GM21786 (cell line): ENCODE data around the gene MYH15.
A peak's percentile ranks its signal among the peaks of the same experiment; 100 is the strongest.

Experiments
- ATAC-seq: cut with Tn5 transposase; IDR thresholded peaks from one replicate; pipeline ENCODE4 v1.9.1; 2021; ENCODE audit not compliant: unreplicated experiment

Gene MYH15

DNA sequence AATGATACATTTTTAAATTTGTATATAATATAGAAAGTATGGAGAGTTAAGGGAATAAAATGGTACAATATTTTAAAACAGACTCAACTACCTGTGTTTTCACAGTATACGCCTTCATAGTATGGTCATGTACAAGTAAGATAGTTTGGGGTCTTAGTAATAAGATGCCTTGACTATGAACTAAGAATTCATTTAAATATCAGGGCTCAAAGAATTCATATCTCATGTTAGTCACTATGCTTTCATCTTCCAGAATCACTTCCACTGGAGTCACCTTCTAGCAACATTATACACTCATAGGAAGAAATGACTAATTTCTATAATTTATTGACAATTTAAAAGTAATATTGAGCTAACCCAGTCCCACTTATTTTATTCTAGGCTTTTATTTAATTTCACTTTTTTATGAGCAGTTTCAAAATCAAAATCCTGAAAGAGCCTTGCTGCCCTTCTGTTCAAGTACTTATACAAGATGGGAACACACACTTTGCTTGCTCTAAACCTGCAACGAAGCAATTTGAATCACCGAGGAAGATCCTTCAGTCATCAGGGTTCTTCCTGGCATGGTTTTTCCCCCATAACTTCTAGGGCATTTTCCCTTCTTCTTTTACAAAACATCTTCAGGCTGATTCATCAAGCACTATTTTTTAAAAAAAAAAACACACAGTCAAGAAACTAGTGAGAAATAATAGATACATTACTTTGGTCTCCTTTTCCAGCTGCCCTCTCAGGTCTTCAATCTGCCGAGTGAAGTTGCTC is 94.1 kb downstream of the MYH15 start:
- no peak for ATAC-seq

DNA sequence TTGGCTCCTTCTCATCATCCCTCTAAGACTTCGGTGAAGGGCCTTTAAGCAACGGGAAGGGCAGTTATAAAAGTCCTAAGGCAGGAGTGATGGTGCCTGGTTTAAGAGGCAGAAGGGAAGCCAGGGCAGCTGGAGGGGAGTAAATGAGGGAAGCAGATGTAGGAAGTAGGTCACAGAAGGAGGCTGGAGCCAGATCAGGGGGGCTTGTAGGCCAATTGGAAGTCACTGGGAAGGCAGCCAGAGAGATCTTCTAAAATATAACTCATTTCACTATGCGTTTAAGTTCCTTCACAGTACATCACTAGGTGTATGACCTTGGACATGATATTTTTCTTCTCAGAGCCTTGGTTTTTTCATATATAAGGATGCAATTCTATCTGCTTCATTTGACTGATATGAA is 94.7 kb downstream of the MYH15 start:
- no peak for ATAC-seq

DNA sequence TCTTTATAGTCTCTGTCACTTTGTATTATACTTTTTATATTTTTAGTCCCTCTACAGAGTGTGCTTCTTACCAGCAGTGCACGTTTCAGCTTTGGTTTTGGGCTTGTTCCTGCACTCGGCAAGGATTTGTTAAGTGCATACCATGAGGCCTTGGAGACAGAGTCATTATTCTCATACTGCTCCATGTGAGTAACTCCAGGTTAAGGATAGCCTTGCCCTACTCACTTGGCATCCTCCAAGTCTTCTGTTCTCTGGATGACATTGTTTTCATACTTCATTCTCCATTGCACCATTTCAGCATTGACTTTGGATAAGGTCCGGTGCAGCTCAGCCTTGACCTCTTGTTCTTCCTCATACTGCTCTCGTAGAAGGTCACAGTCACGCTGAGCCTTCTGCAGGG is 96.4 kb downstream of the MYH15 start:
- no peak for ATAC-seq

DNA sequence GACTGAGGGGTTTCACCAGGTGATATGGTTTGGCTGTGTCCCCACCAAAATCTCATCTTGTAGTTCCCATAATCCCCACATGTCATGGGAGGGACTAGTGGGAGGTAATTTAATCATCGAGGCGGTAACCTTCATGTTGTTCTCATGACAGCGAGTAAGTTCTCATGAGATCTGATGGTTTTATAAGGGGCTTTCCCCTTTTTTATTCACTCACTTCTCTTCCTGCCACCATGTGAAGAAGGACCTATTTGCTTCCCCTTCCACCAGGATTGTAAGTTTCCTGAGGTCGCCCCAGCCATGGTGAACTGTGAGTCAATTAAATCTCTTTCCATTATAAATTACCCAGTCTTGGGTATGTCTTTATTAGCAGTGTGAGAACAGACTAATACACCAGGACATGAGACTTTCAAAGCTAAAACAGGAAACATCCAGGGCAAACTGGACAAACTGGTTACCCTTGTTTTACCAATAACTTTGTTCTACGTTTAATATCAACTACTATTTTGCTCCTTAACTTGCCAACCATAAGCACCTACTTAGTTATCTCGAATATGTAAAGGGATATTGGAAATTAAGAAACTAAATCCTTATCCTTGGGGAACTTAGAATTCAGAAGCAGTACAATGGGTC is 98.2 kb downstream of the MYH15 start:
- ATAC-seq, result no peak

DNA sequence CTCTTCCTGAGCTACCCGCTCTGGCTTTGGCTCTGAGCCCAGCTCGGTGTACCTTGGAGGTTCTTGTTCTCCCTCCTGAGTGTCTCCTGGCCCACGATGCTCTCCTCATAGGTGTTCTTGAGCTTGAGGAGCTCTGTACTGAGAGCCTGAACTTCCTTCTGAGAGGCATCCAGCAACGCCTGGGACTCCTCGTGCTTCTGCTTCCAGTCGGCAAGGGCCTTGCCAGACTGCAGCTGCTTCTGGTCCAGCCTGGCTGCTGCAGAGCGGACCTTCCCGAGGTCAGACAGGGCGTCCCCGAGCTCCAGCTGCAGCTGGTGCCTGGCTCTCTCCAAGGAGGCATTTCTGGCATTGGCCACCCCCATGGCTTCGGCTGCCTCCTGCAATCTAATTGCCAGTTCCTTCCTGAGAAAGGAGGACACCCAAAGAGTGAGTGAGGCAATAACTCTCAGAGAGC is 99.8 kb downstream of the MYH15 start:
- no peak for ATAC-seq

DNA sequence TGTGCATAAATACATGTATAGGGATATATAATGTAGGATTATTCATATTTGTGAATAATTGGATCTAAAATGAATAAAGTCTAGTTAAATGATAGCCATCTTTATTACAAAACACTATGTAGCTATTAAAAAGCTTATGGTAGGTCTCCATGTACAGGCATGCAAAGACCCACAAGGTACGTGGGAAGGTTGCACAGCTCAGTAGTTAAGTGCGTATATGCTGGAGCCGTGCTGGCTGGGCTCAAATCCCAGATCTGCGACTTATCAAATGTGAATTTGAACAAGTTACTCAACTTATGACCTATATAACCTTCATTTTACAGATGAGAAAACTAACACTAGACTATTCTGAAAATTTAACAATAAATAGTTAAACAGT is 100.6 kb downstream of the MYH15 start:
- ATAC-seq, result no peak

DNA sequence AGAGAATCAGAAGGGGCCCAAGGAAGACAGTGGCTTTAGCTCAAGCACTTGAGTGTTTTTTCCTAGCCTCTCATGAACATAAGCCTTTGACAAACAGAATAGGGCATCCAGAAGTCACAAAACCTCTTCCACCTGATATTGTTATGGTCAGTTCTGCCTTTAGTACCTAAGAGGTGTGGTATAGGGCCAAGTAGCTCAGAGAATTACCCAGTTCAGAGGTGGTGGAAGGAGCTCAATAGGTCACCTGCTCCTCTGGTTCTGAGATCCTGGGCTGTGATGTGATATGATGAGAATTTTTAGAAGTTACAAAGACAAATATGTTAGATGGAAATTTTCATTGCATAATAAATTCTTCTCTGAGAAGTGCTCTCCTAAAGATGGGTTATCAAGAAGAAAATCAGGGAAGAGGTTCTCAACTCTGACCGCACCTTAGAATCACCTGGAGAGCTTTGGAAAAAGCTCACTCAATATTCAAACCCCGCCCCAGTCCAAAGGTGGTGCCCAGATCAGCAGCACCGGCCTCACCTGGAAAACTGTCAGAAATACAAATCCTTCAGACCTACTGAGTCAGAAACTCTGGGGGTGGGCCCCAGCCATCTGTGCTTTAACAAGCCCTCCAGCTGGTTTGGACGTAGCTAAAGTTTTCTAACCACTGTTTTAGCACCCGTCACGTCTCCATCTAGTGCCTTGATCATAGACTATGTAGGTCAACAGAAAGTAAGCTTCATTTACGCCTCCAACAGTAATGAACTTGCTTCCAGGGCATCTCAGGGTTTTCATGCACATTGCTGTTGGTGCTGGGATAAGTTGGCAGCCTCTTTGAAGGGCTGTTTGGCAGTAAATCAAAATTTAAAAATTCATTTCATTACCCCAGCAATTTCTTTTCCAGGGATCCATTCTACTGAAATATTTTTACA is 101.3 kb downstream of the MYH15 start:
- ATAC-seq, result no peak

DNA sequence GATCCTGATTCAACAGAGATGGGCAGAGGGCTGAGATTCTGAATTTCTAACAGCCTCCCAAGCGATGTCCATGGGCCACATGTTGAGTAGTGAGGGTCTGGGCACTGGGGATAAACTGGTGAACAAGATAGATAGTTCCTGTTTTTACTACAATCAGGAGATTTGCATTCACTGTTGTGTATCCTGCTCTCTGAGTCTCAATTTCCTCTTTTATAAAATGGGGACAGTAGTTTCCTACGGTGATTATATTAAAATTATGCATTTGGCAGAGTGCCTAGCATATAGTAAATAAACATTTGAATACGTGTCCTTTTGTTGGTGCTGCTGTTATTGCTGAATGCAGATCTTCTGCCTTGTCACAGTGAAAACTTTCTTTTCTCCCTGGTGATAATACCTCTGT is 102.5 kb downstream of the MYH15 start:
- no peak for ATAC-seq

DNA sequence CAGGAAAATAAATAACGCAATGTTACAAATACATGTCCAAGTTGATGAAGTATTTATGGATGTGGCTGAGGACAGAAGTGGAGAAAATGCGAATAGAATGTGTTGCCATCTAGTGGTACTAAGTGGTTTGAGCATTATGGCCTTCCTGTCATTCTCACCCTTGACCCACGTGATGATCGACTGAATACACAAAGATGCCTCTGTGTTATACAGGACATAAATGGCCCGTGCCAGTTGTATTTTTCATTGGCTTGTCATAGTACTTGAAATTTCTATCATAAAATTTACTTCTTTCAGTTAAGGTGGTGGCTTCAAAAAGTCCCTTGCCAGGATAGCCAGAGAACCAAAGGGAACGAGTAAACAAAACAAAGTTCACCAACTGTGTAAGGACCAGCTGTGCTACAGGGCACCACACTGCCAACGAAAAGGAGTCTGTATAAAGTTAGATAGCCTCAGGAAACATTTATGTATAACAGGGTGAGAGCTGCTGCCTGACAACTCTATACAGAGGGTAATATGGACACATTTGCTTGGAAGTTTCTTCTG is 103.7 kb downstream of the MYH15 start:
- ATAC-seq, result peak; percentile 93

DNA sequence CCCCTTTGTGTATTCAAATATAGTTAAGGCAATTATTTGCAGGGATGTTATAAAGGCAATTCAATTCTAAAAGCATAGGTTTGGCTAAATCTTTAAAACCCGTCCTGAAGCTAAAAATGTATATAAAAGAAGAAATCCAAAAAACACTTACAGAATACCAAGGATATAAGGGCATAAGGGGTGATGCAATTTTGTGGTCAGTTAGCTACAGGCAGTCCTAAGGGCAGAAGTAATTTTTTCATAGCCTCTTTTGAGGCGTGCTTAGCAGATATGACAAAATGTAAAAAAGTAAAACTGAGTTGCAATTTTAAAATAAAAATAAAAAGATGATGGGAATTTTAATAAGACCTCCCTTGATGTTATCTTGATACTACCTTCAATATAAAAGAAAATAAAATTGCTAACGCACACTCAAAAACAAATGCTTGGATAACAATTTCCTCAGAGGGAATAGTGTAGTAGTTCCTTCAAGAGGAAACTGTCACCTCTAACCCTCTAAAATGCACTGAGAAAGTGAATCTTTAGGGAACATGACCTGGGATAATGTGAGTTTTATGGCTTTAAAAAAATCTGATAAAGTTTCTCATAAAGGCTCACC is 104.2 kb downstream of the MYH15 start:
- peak; percentile 22 for ATAC-seq

DNA sequence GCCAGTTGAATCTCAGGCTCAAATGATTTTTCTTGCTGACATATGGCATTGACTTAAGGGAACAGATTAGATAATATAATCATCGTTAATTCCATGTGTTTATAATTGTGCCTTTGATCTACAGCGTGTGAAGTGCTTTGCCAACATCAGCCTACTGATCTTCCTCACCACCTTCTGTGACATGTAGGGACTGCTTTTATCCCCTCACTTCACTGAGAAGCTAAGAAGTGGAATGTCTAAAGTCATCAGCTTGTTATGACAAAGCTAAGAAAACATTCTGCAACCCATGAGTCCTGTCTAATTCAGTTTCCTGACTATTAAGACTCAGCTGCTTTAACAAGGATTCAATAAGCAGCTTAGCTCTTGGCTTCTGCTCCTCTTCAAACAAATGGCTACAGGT is 106.0 kb downstream of the MYH15 start:
- ATAC-seq, result no peak

DNA sequence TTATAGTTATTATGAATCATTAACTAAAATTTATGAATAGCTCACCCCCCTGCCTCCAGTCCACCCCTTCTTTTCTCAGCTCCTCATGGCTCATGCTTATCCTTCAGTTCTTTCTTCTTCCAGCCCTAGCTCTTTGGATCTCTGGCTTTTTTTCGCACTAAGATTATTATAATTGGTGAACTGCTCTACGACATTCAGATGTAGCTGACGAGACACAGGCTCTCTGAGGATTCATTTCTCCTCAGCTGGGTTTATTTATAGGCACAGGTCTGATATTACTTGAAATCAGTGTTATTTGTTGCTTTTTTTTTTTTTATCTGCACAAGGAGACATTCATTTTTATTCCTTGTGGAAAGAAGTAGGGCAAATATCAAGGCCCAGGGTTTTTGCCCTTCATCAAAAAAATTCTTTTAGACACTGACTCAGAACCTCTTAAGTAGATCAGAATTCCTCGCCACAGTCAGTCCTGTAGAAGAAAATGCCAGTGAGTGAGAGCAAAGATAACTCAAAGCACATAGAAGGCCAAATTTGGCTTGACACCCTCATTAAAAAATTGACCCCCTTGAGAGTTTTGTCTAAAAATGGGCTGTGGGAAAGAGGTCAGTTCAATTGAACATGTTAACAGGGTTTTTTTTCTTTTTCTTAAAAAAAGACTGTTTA is 106.6 kb downstream of the MYH15 start:
- ATAC-seq, result no peak

DNA sequence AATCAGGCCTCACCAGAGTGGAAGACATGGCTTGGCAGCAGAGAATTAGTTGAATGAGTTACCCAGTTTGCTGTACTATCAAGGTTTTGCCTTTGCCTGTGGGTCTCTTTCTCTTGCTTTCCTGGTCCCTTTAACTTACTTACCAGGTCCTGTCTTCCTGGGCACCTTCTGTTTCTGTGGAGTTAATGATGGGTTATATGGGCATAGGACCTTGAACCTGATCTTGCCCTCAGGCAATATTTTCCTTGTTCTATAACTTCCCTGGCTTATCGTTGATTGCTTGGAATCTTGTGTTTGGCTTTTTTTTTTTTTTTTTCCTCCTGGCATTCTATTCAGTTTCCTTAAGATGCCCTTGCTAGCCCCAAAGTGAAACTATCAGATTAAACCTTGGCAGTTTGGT is 107.2 kb downstream of the MYH15 start:
- no peak for ATAC-seq

DNA sequence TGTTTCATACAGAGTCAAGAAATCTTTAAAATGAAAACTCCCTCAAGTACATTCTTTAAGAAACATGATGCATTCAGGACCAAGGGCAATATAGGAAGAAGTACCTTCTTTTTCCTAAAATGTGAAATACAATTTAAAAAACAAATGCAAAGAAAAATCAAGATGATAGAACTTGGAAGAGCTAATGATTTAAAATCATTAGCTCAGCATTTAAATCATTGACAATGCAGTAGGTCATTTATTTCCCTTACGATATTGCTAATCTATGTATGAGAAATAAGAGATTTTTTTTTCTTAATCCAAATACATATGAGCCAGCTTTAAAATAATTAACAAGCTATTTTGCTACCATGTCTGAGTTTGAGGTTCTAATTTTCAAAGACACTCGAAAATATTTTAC is 108.6 kb downstream of the MYH15 start:
- ATAC-seq, result no peak

DNA sequence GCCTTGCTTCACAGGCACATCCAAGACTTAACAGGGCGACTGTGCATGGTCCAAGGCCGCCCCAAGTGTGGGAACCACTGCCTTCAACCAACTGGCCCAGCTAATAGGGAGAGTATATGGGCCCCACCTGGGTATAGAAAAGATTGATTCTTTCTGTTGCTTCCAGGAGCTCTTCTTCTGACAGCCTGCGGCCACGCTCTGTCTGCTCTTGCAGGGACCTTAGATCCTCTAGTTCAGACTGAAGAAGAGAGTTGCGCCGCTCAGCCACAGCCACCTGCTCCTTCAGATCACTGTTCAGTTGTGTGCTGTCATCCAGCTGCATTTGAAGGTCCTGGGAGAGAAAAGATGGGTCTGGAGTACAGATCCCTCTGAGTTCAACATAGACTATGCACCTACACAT is 111.9 kb downstream of the MYH15 start:
- ATAC-seq, result no peak

DNA sequence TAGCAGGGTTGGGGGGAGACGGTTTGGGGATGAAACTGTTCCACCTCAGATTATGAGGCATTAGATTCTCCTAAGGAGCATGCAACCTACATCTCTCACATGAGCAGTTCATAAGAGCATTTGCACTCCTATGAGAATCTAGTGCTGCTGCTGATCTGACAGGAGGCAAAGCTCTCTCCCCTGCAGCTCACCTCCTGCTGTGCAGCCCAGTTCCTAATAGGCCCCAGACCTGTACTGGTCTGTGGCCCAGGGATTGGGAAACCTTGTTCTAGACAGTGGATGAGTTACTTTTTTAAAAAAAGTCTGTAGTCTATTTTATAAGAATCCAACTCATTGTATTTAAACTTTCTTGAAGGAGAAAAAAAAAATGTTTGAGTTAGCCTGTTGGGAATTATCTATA is 114.1 kb downstream of the MYH15 start:
- no peak for ATAC-seq

DNA sequence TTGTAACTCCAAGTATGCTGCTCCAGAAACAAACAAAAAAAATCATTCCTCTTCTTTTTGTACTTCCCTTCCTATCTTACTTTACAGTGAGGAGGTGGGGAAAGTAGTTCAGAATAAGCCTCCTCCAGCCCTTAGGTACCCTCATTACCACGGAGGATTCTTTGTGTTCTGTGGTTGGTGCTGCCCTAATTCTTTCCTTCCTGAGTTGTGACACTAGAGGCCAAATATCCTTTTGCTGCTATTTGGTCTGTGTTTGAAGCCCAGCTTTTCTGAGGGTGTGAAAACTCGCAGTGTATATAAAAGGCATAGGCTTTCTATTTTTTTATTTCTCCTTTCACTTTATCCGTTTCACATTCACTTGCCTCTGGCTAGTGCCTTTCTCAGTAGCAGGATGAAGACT is 115.8 kb downstream of the MYH15 start:
- ATAC-seq, result no peak

DNA sequence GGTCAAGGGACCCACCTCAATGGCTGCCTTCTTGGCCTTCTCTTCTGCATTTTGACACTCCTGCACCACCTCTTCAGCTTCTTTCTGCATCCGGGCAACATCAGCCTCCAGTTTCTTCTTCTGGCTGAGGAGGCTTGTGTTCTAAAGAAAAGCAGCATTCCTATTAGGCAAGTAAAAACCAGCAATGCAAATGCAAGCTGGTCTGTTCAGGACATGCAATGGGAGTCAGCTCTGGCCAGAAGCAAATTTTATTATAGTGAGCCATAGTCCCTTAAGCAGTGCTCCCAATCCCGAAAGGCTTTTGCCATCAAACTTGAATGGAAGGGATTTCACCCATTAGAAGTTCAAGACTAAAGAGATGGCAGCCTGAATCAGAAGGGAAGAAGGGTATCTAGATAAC is 116.4 kb downstream of the MYH15 start:
- ATAC-seq, result no peak

DNA sequence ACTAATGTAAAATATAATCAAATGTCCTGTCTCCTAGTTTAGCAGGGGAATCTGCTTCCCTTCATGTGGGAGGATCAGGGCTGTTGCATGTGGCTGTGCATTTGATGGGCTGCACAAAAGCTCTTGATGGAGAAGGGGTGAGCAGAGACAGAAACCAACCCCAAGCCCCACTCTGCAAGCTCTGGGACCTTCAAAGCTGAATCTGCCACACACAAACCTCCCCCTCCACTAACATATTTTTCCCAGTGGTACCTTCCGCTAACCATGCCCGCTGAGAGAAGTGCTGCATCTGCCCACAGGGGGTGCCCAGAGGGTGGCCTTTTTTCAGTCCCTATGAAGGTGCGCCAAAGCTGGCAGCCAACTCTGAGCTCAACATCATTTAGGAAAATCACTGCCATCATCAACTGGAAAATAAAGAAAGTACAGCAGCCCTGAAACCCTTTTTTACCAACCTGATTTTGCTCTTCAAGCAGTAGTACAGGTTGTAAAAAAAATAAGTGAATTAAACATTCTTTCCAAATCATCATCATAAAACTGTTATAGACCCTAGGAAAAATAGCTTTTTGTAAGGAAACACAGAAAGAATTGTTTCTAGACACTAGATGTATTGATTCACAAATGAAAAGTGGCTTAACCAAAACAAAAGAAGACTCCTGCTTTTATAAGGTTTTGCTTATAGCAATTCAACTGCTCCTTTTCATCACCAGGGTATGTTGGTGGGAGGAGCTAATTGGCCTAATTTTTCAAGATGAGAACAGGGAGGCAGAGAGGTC is 117.1 kb downstream of the MYH15 start:
- no peak for ATAC-seq
